ENCODE data around the gene PPP1R37. TPM values are rescaled to one million over a fixed set of nuclear protein-coding genes. Genes with fewer than 3 reads are reported as not detected.

The PPP1R37 gene
- total RNA-seq, 1 experiment from 2014 or later: 8.0 TPM

DNA sequence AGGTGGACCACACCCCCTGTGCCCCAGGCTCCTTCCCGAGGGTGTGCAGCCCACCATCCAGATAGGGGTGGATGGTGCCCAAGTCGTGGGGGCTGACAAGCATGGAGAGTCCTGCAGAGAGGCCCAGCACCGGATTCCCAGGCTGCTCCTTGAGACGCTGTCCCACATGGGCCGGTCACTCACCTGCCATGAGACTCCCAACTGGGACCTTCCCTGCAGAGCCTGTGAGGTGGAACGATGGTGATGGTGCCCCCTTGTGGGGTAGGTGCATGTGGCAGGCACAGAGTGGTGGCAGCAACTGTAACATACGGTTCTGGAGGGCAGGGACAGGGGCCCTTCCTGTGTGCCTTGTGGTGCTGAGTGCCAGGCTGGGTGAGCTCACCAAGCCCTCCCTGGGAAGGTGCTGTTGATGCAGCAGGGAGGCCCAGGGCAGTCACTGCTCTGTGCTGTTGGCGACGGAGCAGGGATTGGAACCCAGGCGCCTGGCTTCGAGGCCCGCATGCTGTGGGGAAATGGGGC, 33.1 kb downstream of the PPP1R37 start:
- H3K9me2 ChIP-seq (replicated peaks; ENCODE audit: insufficient read depth, low read length): no peaks in the 10 kb centered on the region
- H4K20me1 ChIP-seq (ENCODE audit: insufficient read depth, low read depth, low read length): no peaks in the 10 kb centered on the region; the same call in 1 of the 2 replicates

DNA sequence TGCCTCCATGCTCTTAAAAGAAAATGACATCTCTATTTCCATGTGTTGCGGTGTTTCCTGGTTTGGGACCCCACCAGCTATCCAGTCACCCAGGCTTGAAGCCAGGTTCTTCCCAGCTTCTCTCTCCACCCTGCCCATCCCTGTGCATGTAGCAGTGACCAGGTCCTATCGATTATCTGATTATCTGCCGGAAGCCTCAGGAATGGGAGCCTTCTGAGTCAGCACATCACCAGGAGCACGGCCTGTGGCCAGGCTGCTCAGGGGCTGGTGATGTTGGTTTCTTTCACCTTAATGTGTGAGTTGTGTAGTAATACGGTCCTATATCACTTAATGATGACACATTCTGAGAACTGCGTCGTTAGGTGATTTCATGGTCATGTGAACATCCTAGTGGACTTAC, 33.7 kb downstream of the PPP1R37 start:
- no peaks in the 10 kb centered on the region for H3K9me2 ChIP-seq (replicated peaks; ENCODE audit: insufficient read depth, low read length)
- no peaks in the 10 kb centered on the region; the same call in 1 of the 2 replicates for H4K20me1 ChIP-seq (ENCODE audit: insufficient read depth, low read depth, low read length)
- no peak for DNase-seq
- H3K36me3 ChIP-seq (ENCODE audit: insufficient read depth, low read length): no peaks in the 10 kb centered on the region
- H3K79me2 ChIP-seq (ENCODE audit: low read length): peaks cover 58% of the 10 kb centered on the region
- H2AFZ ChIP-seq (ENCODE audit: low read length): no peak overlapping the region
- 0 out of 2 replicates have a peak overlapping the region, but pooled peaks have one; percentile 1 for H3K9ac ChIP-seq (ENCODE audit: low read length)
- no peak overlapping the region for H3K4me2 ChIP-seq (ENCODE audit: low read depth, low read length, poor library complexity, severe bottlenecking)
- no peak overlapping the region for H3K4me3 ChIP-seq (ENCODE audit: low read length)
- no peak overlapping the region for H3K27ac ChIP-seq (ENCODE audit: low read length)
- no peaks in the 10 kb centered on the region for H3K27me3 ChIP-seq (ENCODE audit: low read length)
- H3K4me1 ChIP-seq (ENCODE audit: low read length): peaks cover 37% of the 10 kb centered on the region
- no peaks in the 10 kb centered on the region for H3K9me3 ChIP-seq (ENCODE audit: low read length)

More for the DNA sequence above, 33.1 kb downstream of the PPP1R37 start:
- Histone ChIP-seq H3K27ac (ENCODE audit: low read length) (no peak overlapping the region), H3K27me3 (ENCODE audit: low read length) (no peaks in the 10 kb centered on the region), H3K4me1 (ENCODE audit: low read length) (peaks cover 35% of the 10 kb centered on the region), H2AFZ (ENCODE audit: low read length) (no peak overlapping the region), H3K4me2 (ENCODE audit: low read depth, low read length, poor library complexity, severe bottlenecking) (no peak overlapping the region), H3K36me3 (ENCODE audit: insufficient read depth, low read length) (no peaks in the 10 kb centered on the region), H3K4me3 (ENCODE audit: low read length) (no peak overlapping the region), H3K79me2 (ENCODE audit: low read length) (peaks cover 59% of the 10 kb centered on the region), H3K9ac (ENCODE audit: low read length) (no peak overlapping the region), H3K9me3 (ENCODE audit: low read length) (no peaks in the 10 kb centered on the region)
- peak; percentile 86 for DNase-seq

DNA sequence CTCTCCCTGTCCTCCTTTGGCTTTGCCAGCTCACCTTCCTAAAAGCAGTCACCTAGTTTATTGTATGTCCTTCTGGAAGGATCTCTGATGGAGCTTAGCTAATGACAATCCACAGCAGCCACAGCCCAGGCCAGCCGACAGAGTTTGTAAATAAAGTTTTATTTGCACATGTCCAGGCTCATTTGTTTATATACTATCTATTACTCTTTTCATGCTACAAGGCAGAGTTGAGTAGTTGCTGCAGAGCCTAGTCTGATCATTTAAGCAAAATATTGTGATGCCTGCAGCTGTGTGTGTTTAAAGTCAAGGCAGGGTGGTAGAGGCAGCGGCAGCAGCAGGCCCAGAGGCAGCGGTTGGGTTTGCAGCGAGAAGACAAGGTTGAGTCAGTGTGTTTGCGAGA, 35.2 kb downstream of the PPP1R37 start:
- Histone ChIP-seq H3K9ac (ENCODE audit: low read length) (no peak overlapping the region), H3K9me2 (replicated peaks; ENCODE audit: insufficient read depth, low read length) (no peaks in the 10 kb centered on the region), H3K4me1 (ENCODE audit: low read length) (peaks cover 40% of the 10 kb centered on the region), H2AFZ (ENCODE audit: low read length) (no peak overlapping the region), H3K4me2 (ENCODE audit: low read depth, low read length, poor library complexity, severe bottlenecking) (no peak overlapping the region), H3K79me2 (ENCODE audit: low read length) (peaks cover 57% of the 10 kb centered on the region), H3K36me3 (ENCODE audit: insufficient read depth, low read length) (no peaks in the 10 kb centered on the region), H4K20me1 (ENCODE audit: insufficient read depth, low read depth, low read length) (no peaks in the 10 kb centered on the region; the same call in 1 of the 2 replicates), H3K4me3 (ENCODE audit: low read length) (no peak overlapping the region), H3K27ac (ENCODE audit: low read length) (peak overlapping the region; percentile 38), H3K27me3 (ENCODE audit: low read length) (no peaks in the 10 kb centered on the region), H3K9me3 (ENCODE audit: low read length) (no peaks in the 10 kb centered on the region)
- no peak for DNase-seq

DNA sequence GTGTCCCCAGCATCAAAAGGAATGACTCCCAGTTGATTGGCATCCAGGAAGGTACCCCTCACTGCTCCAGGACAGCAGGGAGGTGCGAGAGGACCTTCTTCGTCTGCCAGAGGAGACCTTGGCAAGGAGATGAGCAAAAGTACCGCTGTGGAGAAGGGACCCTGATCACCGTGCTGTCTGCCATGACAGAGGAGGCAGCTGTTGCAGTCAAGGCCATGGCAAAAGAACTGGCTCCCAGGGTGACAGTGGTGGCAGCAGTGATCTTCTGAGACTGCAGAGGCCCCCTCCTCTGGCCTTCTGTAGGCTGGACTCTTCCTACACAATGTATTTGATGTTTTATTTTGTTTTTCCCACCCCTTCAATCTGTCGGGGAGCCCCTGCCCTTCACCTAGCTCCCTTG, 35.8 kb downstream of the PPP1R37 start:
- no peak overlapping the region for H2AFZ ChIP-seq (ENCODE audit: low read length)
- no peaks in the 10 kb centered on the region; the same call in 1 of the 2 replicates for H4K20me1 ChIP-seq (ENCODE audit: insufficient read depth, low read depth, low read length)
- peaks cover 57% of the 10 kb centered on the region for H3K79me2 ChIP-seq (ENCODE audit: low read length)
- no peak overlapping the region for H3K4me2 ChIP-seq (ENCODE audit: low read depth, low read length, poor library complexity, severe bottlenecking)
- no peaks in the 10 kb centered on the region for H3K9me2 ChIP-seq (replicated peaks; ENCODE audit: insufficient read depth, low read length)
- no peak overlapping the region for H3K9ac ChIP-seq (ENCODE audit: low read length)
- H3K27ac ChIP-seq (ENCODE audit: low read length): no peak overlapping the region
- H3K27me3 ChIP-seq (ENCODE audit: low read length): no peaks in the 10 kb centered on the region
- no peak for DNase-seq
- no peak overlapping the region for H3K4me3 ChIP-seq (ENCODE audit: low read length)
- H3K36me3 ChIP-seq (ENCODE audit: insufficient read depth, low read length): no peaks in the 10 kb centered on the region
- peaks cover 46% of the 10 kb centered on the region for H3K4me1 ChIP-seq (ENCODE audit: low read length)
- H3K9me3 ChIP-seq (ENCODE audit: low read length): no peaks in the 10 kb centered on the region

DNA sequence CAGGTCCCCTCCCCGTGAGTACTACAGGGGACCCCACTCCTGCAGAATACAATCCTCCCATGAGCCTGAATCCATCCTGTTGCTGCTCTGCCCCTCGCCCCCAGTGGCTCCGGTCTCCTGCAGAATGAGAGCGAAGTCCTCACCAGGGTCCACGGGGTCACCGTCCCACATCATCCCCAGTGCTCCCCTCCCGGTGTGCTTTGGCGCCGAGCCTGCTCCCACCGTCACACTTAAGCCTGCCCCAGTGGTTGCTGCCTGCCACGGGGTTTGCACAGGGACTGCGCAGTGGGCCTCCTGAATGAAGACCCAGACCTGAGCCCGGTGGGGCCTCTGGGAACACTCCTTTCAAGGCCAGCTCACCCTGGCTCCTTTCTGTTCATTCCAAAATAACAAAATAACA, 37.3 kb downstream of the PPP1R37 start:
- H3K9ac ChIP-seq (ENCODE audit: low read length): peak overlapping the region; percentile 35; the same call in 1 of the 2 replicates
- no peaks in the 10 kb centered on the region for H3K9me3 ChIP-seq (ENCODE audit: low read length)
- H4K20me1 ChIP-seq (ENCODE audit: insufficient read depth, low read depth, low read length): no peaks in the 10 kb centered on the region; the same call in 1 of the 2 replicates
- no peaks in the 10 kb centered on the region for H3K36me3 ChIP-seq (ENCODE audit: insufficient read depth, low read length)
- H3K4me2 ChIP-seq (ENCODE audit: low read depth, low read length, poor library complexity, severe bottlenecking): peak overlapping the region; percentile 52
- no peaks in the 10 kb centered on the region for H3K9me2 ChIP-seq (replicated peaks; ENCODE audit: insufficient read depth, low read length)
- peak overlapping the region; percentile 91 for H3K27ac ChIP-seq (ENCODE audit: low read length)
- H3K79me2 ChIP-seq (ENCODE audit: low read length): peaks cover 63% of the 10 kb centered on the region
- no peak overlapping the region for H2AFZ ChIP-seq (ENCODE audit: low read length)
- no peak for DNase-seq
- H3K4me3 ChIP-seq (ENCODE audit: low read length): peak overlapping the region; percentile 25; the same call in 1 of the 2 replicates
- H3K4me1 ChIP-seq (ENCODE audit: low read length): peaks cover 61% of the 10 kb centered on the region
- no peaks in the 10 kb centered on the region for H3K27me3 ChIP-seq (ENCODE audit: low read length)

DNA sequence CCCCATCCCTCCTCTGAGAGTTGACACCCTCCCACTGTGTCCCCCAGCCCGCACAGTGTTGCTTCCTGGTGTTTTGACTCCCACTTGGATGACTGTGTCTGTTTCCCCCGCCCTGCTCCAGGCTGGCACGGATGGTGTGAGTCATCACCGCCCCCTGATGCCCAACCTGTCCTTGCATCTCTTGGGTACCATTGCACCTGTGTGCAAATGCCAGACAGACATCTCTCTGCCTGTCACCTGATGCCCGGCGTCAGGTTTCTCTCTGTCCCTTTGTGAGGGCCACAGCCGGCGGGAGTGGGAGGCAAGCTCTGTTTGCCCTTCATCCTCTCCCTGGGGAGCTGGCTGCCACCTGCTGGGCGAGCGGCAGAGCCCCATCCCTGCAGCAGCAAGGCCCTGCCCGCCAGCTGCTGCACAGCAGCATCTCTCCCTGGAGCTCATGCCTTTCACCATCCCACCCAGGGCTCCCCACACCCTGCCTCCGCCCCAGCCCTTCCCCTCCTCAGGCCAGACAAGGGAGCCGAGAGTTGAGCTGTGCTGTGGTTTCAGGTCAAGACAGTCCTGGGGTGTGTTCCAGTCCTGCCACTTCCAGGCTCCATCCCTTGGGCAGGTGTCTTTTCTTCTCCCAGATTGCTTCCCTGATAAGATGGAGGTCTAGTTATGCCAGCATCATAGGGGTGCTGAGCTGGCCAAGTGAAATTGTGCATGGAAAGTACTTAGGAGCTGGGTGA, 38.1 kb downstream of the PPP1R37 start:
- peak overlapping the region; percentile 91 for H3K27ac ChIP-seq (ENCODE audit: low read length)
- peaks cover 63% of the 10 kb centered on the region for H3K4me1 ChIP-seq (ENCODE audit: low read length)
- H3K9me3 ChIP-seq (ENCODE audit: low read length): no peaks in the 10 kb centered on the region
- peak overlapping the region; percentile 57 for H3K9ac ChIP-seq (ENCODE audit: low read length)
- no peaks in the 10 kb centered on the region for H3K9me2 ChIP-seq (replicated peaks; ENCODE audit: insufficient read depth, low read length)
- H3K36me3 ChIP-seq (ENCODE audit: insufficient read depth, low read length): no peaks in the 10 kb centered on the region
- peaks cover 61% of the 10 kb centered on the region for H3K79me2 ChIP-seq (ENCODE audit: low read length)
- DNase-seq: peak; percentile 91
- H3K4me2 ChIP-seq (ENCODE audit: low read depth, low read length, poor library complexity, severe bottlenecking): peak overlapping the region; percentile 52
- no peaks in the 10 kb centered on the region for H3K27me3 ChIP-seq (ENCODE audit: low read length)
- H2AFZ ChIP-seq (ENCODE audit: low read length): no peak overlapping the region
- H4K20me1 ChIP-seq (ENCODE audit: insufficient read depth, low read depth, low read length): no peaks in the 10 kb centered on the region
- H3K4me3 ChIP-seq (ENCODE audit: low read length): peak overlapping the region; percentile 25; the same call in 1 of the 2 replicates

DNA sequence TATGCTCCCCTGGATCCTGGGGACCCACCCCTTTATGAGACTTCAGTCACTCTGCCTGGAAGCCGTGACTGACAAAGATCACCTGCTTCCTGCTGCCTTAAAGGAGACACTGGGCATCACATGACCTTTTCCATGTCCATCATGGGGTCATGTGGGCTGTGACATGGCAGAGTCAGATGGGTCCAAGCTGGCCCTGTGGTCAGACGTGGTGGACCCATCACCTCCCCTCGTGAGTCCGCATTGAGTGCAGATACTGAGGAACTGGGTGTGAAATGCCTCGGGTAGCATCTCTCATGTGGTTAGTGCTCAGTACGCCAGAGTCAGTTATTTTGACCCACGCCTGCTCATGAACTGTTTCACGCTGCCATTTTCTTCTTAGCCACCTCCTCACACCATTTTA, 40.7 kb downstream of the PPP1R37 start:
- Histone ChIP-seq H3K79me2 (ENCODE audit: low read length) (peaks cover 53% of the 10 kb centered on the region), H4K20me1 (ENCODE audit: insufficient read depth, low read depth, low read length) (no peaks in the 10 kb centered on the region), H3K36me3 (ENCODE audit: insufficient read depth, low read length) (no peaks in the 10 kb centered on the region), H3K9me3 (ENCODE audit: low read length) (no peaks in the 10 kb centered on the region), H3K27ac (ENCODE audit: low read length) (peak overlapping the region; percentile 88), H3K4me3 (ENCODE audit: low read length) (no peak overlapping the region), H3K4me1 (ENCODE audit: low read length) (peaks cover 80% of the 10 kb centered on the region), H3K9ac (ENCODE audit: low read length) (peak overlapping the region; percentile 40), H3K9me2 (replicated peaks; ENCODE audit: insufficient read depth, low read length) (no peaks in the 10 kb centered on the region), H3K4me2 (ENCODE audit: low read depth, low read length, poor library complexity, severe bottlenecking) (peak overlapping the region; percentile 60), H3K27me3 (ENCODE audit: low read length) (no peaks in the 10 kb centered on the region), H2AFZ (ENCODE audit: low read length) (no peak overlapping the region)
- DNase-seq: no peak

DNA sequence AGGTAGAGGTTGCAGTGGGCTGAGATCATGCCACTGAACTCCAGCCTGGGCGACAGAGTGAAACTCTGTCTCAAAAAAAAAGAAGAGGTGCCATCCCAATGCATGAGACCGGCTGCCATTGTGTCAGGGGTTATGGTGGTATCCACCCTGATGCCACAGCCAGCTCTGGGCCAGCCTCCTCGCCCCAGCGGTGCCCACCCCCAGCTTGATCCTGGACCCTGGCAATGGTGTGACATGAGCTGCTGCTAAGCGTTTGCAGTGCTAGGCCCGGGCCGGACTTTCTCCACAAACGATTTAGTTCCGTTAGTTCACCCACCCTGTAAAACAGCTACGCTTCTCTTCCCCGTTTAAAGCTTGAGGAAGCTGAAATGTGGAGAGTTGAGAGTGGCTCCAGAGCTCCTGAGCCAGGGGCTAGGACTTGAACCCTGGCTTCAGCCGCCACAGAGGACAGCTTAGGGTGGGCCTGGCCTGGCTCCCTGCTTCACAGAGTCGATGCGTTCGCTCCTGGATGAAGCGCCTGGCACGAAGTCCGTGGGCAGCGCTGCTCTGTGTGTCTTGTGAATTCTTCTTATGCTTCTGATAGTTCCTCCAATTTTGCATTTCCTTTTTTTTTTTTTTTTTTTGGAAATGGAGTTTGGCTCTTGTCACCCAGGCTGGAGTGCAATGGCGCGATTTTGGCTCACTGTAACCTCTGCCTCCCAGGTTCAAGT, 42.4 kb downstream of the PPP1R37 start:
- peak overlapping the region; percentile 88 for H3K27ac ChIP-seq (ENCODE audit: low read length)
- DNase-seq: no peak
- peak overlapping the region; percentile 55; the same call in 1 of the 2 replicates for H3K9ac ChIP-seq (ENCODE audit: low read length)
- no peak overlapping the region for H2AFZ ChIP-seq (ENCODE audit: low read length)
- H3K27me3 ChIP-seq (ENCODE audit: low read length): no peaks in the 10 kb centered on the region
- H3K4me2 ChIP-seq (ENCODE audit: low read depth, low read length, poor library complexity, severe bottlenecking): no peak overlapping the region
- no peak overlapping the region for H3K4me3 ChIP-seq (ENCODE audit: low read length)
- peaks cover 59% of the 10 kb centered on the region for H3K79me2 ChIP-seq (ENCODE audit: low read length)
- no peaks in the 10 kb centered on the region for H3K9me3 ChIP-seq (ENCODE audit: low read length)
- no peaks in the 10 kb centered on the region for H3K9me2 ChIP-seq (replicated peaks; ENCODE audit: insufficient read depth, low read length)
- peaks cover 72% of the 10 kb centered on the region for H3K4me1 ChIP-seq (ENCODE audit: low read length)
- no peaks in the 10 kb centered on the region for H4K20me1 ChIP-seq (ENCODE audit: insufficient read depth, low read depth, low read length)
- no peaks in the 10 kb centered on the region for H3K36me3 ChIP-seq (ENCODE audit: insufficient read depth, low read length)
